ENCODE data around the gene UQCRFS1.

The UQCRFS1 gene

DNA sequence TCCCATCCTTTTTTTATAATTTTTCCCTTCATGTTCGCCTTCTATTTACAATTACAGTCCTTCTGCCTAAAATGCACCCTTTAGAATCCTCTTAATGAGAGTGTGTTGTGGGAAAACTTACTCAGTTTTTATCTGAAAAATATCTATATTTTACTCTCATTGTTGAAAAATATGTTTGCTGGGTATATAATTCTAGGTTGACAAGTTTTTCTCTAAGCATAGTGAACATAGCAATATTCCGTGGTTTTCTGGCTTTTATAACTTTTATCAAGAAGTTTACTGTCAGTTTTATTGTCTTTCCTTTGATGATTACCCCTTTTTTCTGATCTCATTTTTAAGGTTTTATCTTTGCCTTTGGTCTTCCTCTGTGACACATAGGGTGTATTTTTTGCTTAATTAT, 57.3 kb downstream of the UQCRFS1 start:
- DNase-seq (ENCODE audit: low spot score), result no peak
